Suprapubic skin (tissue), 4 donors: Measurements from ENCODE around the gene ZNF598.

Experiments
- EP300 ChIP-seq: sonication (generic); formaldehyde crosslinking; IDR thresholded peaks from one replicate; pipeline ENCODE4 v1.6.1; 2017; ENCODE audit warnings: antibody characterized with exemption
- POLR2AphosphoS5 ChIP-seq, 3 donors: sonication (generic); formaldehyde crosslinking; IDR thresholded peaks; one replicate each; pipeline ENCODE4 v1.6.1; 2017; ENCODE audit warnings: antibody characterized with exemption in 3 of 3
- TF ChIP-seq, protein P1 (sequence below), 2 donors: fragments of 200-600 bp in 1 of 2; fragments of 450-650 bp in 1 of 2; sonication (generic) in 1 of 2; IDR thresholded peaks; one replicate each; pipeline ENCODE4 v1.5.1; 2016 to 2019; ENCODE audit warnings: antibody characterized with exemption in 2 of 2, mild to moderate bottlenecking in 1 of 2, moderate library complexity in 1 of 2

DNA sequence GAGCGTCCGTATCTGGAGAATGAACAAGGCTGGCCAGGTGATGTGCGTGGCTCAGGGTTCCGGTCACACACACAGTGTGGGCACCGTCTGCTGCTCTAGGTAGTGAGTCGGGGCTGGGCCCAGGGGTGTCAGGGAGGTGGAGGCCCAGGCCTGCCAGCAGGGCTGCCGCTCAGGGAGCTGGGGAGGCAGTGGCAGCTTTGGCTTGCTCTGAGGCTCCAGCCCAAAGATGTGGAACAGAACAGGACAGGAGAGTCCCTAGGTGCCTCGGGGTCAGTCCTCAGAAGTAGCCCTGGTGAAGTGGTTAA lies 33.5 kb downstream of the ZNF598 start:
- TF ChIP-seq EP300 (no peak), POLR2AphosphoS5 (IDR thresholded peaks at IDR 0.05) (no peak)
- TF ChIP-seq, protein P1, sequence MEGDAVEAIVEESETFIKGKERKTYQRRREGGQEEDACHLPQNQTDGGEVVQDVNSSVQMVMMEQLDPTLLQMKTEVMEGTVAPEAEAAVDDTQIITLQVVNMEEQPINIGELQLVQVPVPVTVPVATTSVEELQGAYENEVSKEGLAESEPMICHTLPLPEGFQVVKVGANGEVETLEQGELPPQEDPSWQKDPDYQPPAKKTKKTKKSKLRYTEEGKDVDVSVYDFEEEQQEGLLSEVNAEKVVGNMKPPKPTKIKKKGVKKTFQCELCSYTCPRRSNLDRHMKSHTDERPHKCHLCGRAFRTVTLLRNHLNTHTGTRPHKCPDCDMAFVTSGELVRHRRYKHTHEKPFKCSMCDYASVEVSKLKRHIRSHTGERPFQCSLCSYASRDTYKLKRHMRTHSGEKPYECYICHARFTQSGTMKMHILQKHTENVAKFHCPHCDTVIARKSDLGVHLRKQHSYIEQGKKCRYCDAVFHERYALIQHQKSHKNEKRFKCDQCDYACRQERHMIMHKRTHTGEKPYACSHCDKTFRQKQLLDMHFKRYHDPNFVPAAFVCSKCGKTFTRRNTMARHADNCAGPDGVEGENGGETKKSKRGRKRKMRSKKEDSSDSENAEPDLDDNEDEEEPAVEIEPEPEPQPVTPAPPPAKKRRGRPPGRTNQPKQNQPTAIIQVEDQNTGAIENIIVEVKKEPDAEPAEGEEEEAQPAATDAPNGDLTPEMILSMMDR (IDR thresholded peaks at IDR 0.05), result no peak
